Loucy (cell line): Measurements from ENCODE around the gene ALK.

Experiments
- H2AFZ ChIP-seq: fragments of 200-600 bp; sonication (generic); 2 replicates; pipeline ENCODE4 v1.6.0; 2016; ENCODE audit warnings: antibody characterized with exemption, mild to moderate bottlenecking, low read length, moderate library complexity
- H3F3A ChIP-seq: fragments of 200-600 bp; 2 replicates; pipeline ENCODE4 v1.6.0; 2016; ENCODE audit warnings: antibody characterized with exemption, low read depth, mild to moderate bottlenecking
- H3K27me3 ChIP-seq: fragments of 200-600 bp; sonication (generic); 2 replicates; pipeline ENCODE4 v1.6.1; 2014; ENCODE audit warnings: low read length, mild to moderate bottlenecking; ENCODE audit not compliant: insufficient read depth, poor library complexity, severe bottlenecking
- H3K36me3 ChIP-seq: fragments of 200-600 bp; sonication (generic); 2 replicates; pipeline ENCODE4 v1.6.1; 2016; ENCODE audit warnings: low read length; ENCODE audit not compliant: insufficient read depth
- H3K4me1 ChIP-seq: fragments of 200-600 bp; sonication (generic); 2 replicates; pipeline ENCODE4 v1.5.1; 2014; ENCODE audit warnings: low read length, mild to moderate bottlenecking; ENCODE audit not compliant: insufficient read depth, poor library complexity, severe bottlenecking
- H3K4me2 ChIP-seq: fragments of 200-600 bp; sonication (generic); 2 replicates; pipeline ENCODE4 v1.6.0; 2014; ENCODE audit warnings: antibody characterized with exemption, low read length, low read depth, mild to moderate bottlenecking; ENCODE audit not compliant: poor library complexity, severe bottlenecking
- H3K4me3 ChIP-seq: fragments of 200-600 bp; sonication (generic); 2 replicates; pipeline ENCODE4 v1.5.1; 2014; ENCODE audit warnings: low read length, mild to moderate bottlenecking, mixed read lengths; ENCODE audit not compliant: poor library complexity, severe bottlenecking
- H3K79me2 ChIP-seq: fragments of 200-600 bp; sonication (generic); 2 replicates; pipeline ENCODE4 v1.6.1; 2014; ENCODE audit warnings: low read length; ENCODE audit not compliant: insufficient read depth
- H3K9ac ChIP-seq: fragments of 200-600 bp; sonication (generic); 2 replicates; pipeline ENCODE4 v1.6.0; 2014; ENCODE audit warnings: mild to moderate bottlenecking, low read depth, low read length, moderate library complexity; ENCODE audit not compliant: poor library complexity, severe bottlenecking
- H3K9me2 ChIP-seq: fragments of 200-600 bp; sonication (generic); replicated peaks from 2 replicates; pipeline ENCODE4 v1.6.1; 2016; ENCODE audit warnings: low read depth, low read length, mixed read lengths
- H3K9me3 ChIP-seq: fragments of 200-600 bp; sonication (generic); 2 replicates; pipeline ENCODE4 v1.6.1; 2014; ENCODE audit warnings: mild to moderate bottlenecking, antibody characterized with exemption, low read length, low read depth; ENCODE audit not compliant: insufficient read depth
- H4K20me1 ChIP-seq: fragments of 200-600 bp; sonication (generic); 2 replicates; pipeline ENCODE4 v1.6.0; 2014; ENCODE audit warnings: antibody characterized with exemption, low read length, mild to moderate bottlenecking; ENCODE audit not compliant: insufficient read depth, poor library complexity, severe bottlenecking
- CTCF ChIP-seq: fragments of 200-600 bp; sonication (generic); conservative IDR thresholded peaks from 2 replicates; pipeline ENCODE4 v1.5.1; 2014; ENCODE audit warnings: mild to moderate bottlenecking, antibody characterized with exemption, low read length
- EZH2phosphoT487 ChIP-seq: fragments of 200-600 bp; IDR thresholded peaks from 2 replicates; pipeline ENCODE4 v1.6.1; 2018; ENCODE audit warnings: antibody characterized with exemption, mild to moderate bottlenecking, moderate library complexity, borderline replicate concordance

The ALK gene

DNA sequence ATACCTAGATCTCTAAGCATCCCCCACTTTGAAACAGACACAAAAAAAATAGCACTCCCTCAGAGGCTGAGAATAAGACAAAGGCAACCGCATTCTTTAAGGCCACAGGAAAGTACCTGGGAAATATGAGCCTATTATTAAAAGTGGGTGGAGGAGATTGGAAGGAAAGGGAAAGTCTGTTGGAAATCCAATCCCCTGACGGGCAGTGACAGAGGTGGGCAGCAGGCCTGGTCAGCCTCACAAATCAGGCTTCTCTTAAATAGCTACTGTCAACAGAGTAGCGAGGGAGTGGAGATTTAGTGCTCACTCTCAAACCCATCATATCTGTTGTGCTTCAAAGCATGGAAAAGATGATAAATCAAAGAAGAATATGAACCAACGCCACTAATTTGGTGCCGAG is 324.4 kb downstream of the ALK start:
- no peaks in the 10 kb centered on the region for H3K27me3 ChIP-seq
- no peaks in the 10 kb centered on the region for H3K36me3 ChIP-seq
- H3K9me2 ChIP-seq: no peaks in the 10 kb centered on the region
- TF ChIP-seq CTCF (no peak), EZH2phosphoT487 (no peak)
- no peak overlapping the region for H3K9ac ChIP-seq
- H3K4me3 ChIP-seq: no peak overlapping the region
- H4K20me1 ChIP-seq: no peaks in the 10 kb centered on the region
- H3K4me2 ChIP-seq: no peak overlapping the region
- no peaks in the 10 kb centered on the region for H3K79me2 ChIP-seq
- H3F3A ChIP-seq: no peaks in the 10 kb centered on the region
- H3K4me1 ChIP-seq: no peaks in the 10 kb centered on the region
- H3K9me3 ChIP-seq: no peaks in the 10 kb centered on the region
- no peak overlapping the region for H2AFZ ChIP-seq

DNA sequence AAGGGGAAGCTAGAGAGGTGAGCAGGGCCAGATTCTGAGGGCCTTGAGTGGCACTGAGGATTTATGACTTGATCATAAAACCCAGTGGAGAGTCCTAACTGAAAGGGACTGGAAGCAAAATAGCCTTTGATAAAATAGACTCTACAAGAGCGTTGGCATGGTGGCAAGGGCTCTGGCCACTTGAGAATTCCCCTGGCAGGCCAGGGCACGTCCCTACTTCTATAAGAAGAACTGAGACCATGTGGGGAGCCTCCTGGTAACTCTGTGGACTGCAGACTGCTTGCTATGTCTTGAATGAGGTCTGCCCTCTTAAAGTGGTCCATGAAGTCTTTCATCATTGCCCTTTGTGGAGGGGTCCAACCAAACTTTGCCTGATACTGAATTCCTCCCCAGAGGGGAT is 324.8 kb downstream of the ALK start:
- Histone ChIP-seq H3K4me3 (no peak overlapping the region), H3K27me3 (no peaks in the 10 kb centered on the region), H3K9me2 (no peaks in the 10 kb centered on the region), H3K4me1 (no peaks in the 10 kb centered on the region), H3K4me2 (no peak overlapping the region), H3K36me3 (no peaks in the 10 kb centered on the region), H3F3A (no peaks in the 10 kb centered on the region), H2AFZ (no peak overlapping the region), H3K9ac (no peak overlapping the region), H3K79me2 (no peaks in the 10 kb centered on the region), H4K20me1 (no peaks in the 10 kb centered on the region), H3K9me3 (no peaks in the 10 kb centered on the region)
- TF ChIP-seq EZH2phosphoT487 (no peak), CTCF (no peak)

GRCh38 chr2:29591600-29591999 is 329.8 kb downstream of the ALK start:
- no peak overlapping the region for H3K4me2 ChIP-seq
- no peaks in the 10 kb centered on the region for H3K36me3 ChIP-seq
- no peak for TF ChIP-seq CTCF
- TF ChIP-seq EZH2phosphoT487: no peak
- H3K9ac ChIP-seq: no peak overlapping the region
- no peaks in the 10 kb centered on the region for H3K79me2 ChIP-seq
- no peaks in the 10 kb centered on the region for H4K20me1 ChIP-seq
- no peaks in the 10 kb centered on the region for H3K27me3 ChIP-seq
- no peaks in the 10 kb centered on the region for H3F3A ChIP-seq
- no peaks in the 10 kb centered on the region for H3K4me1 ChIP-seq
- H3K9me2 ChIP-seq: no peaks in the 10 kb centered on the region
- no peaks in the 10 kb centered on the region for H3K9me3 ChIP-seq
- no peak overlapping the region for H3K4me3 ChIP-seq
- no peak overlapping the region for H2AFZ ChIP-seq
